Psoas muscle (tissue), 8 donors: Measurements from ENCODE around the gene APBB1IP. TPM values are rescaled to one million over a fixed set of nuclear protein-coding genes. Genes with fewer than 3 reads are reported as not detected.
"Not testable (repeated sequence)": the region's sequence is repeated elsewhere in the genome, so short reads cannot be mapped to it uniquely, and the experiment has no call there.

Source experiments
- ATAC-seq, 4 donors: fragments of 200-7000 bp; cut with Tn5 transposase; one replicate each; pipeline ENCODE4 v1.9.1; 2020; ENCODE audit warnings: moderate library complexity in 3 of 4, mild to moderate bottlenecking in 2 of 4
- DNase-seq, 2 donors: peaks; one replicate each; pipeline ENCODE4 v3.0.0-alpha.2; 2020
- H3K27ac ChIP-seq: fragments of 200-600 bp; one replicate; pipeline ENCODE4 v1.8.0; 2022
- H3K27me3 ChIP-seq, 3 donors: fragments of 200-600 bp in 1 of 3; one replicate each; pipeline versions ENCODE4 v1.6.1 to v1.8.0; 2013 to 2022; ENCODE audit warnings: low read length in 2 of 3, mild to moderate bottlenecking in 2 of 3, moderate library complexity in 1 of 3; ENCODE audit not compliant: insufficient read depth in 3 of 3
- H3K36me3 ChIP-seq, 2 donors: fragments of 200-600 bp in 1 of 2; one replicate each; pipeline versions ENCODE4 v1.6.1 to v1.8.0; 2013 to 2022; ENCODE audit warnings: low read depth in 1 of 2, mild to moderate bottlenecking in 1 of 2, moderate library complexity in 1 of 2; ENCODE audit not compliant: insufficient read depth in 1 of 2
- H3K4me1 ChIP-seq: fragments of 200-600 bp; one replicate; pipeline ENCODE4 v1.8.0; 2022
- H3K4me3 ChIP-seq: fragments of 200-600 bp; one replicate; pipeline ENCODE4 v1.8.0; 2022; ENCODE audit warnings: mild to moderate bottlenecking
- H3K9me3 ChIP-seq: fragments of 200-600 bp; one replicate; pipeline ENCODE4 v1.8.0; 2022
- WGBS, 3 donors: extraction: QIAGEN DNeasy Blood & Tissue Kit; methylation state at CpG; one replicate each; pipeline versions ENCODE4 v1.1.6 to v1.1.7; 2013; 5-methylcytosine and 5-hydroxymethylcytosine counted together
- intact Hi-C, 2 donors: fragments of 100-400 bp; cut with DNase I; formaldehyde crosslinking; loops; one replicate each; pipeline versions ENCODE4 v1.11.0 to v1.14.2; 2022
- polyA plus RNA-seq, 3 donors: library from polyadenylated mRNA; stranded (reverse); fragments of 200-250 nt; gene quantifications; one replicate each; pipeline ENCODE4 v1.2.3, GENCODE V29; 2013
- total RNA-seq, 4 donors: library from RNA; stranded (reverse); fragmentation: NEBNext Ultra II Directional in 2 of 4; extraction: Animal tissue kit (Norgen Biotek cat#: 25700) in 2 of 4; gene quantifications; one replicate each; pipeline versions ENCODE4 v1.2.1 to v1.2.4, GENCODE V29; 2021 to 2023
- TF ChIP-seq, protein P1 (sequence below): fragments of 200-600 bp; IDR thresholded peaks from one replicate; pipeline ENCODE4 v1.8.0; 2022; ENCODE audit warnings: antibody characterized with exemption
- donor health status: healthy with polysubstance abuse.
- donor health status: DM: no; HTN: no; CAD: no; lungs with moderate emphysema.
- donor health status: Bipolar disorder and iron deficiency.
- donor health status: healthy.
- donor health status: DM: yes; HTN: yes; CAD: no.
- donor health status: DM: no; HTN: no; CAD: no.
- donor health status: DM: no; HTN: no; CAD: no.
- donor health status: DM: yes; HTN: yes; CAD: no.

Gene APBB1IP
- total and polyA plus RNA-seq, 7 donors, result 0.25 to 2.8 (median 0.86) TPM

DNA sequence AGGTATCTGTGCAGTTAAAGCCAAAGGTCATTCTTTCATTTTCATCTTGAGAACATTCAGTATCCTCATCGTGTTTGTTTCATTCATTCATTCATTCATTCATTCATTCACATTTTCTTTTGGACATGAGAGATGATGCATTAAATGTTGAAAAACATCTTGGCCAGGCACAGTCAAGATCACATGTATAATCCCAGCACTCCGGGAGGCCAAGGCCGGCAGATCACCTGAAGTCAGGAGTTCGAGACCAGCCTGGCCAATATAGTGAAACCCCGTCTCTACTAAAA, 34.3 kb downstream of the APBB1IP start:
- no peaks in the 10 kb centered on the region for H3K36me3 ChIP-seq
- H3K27ac ChIP-seq, result no peak overlapping the region
- TF ChIP-seq, protein P1, sequence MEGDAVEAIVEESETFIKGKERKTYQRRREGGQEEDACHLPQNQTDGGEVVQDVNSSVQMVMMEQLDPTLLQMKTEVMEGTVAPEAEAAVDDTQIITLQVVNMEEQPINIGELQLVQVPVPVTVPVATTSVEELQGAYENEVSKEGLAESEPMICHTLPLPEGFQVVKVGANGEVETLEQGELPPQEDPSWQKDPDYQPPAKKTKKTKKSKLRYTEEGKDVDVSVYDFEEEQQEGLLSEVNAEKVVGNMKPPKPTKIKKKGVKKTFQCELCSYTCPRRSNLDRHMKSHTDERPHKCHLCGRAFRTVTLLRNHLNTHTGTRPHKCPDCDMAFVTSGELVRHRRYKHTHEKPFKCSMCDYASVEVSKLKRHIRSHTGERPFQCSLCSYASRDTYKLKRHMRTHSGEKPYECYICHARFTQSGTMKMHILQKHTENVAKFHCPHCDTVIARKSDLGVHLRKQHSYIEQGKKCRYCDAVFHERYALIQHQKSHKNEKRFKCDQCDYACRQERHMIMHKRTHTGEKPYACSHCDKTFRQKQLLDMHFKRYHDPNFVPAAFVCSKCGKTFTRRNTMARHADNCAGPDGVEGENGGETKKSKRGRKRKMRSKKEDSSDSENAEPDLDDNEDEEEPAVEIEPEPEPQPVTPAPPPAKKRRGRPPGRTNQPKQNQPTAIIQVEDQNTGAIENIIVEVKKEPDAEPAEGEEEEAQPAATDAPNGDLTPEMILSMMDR, result no peak
- H3K9me3 ChIP-seq, result no peaks in the 10 kb centered on the region
- 85 to 92% (median 91%) methylated on average over 5 of the region's 5 CpGs for WGBS, 3 donors
- no peaks in the 10 kb centered on the region for H3K4me1 ChIP-seq
- DNase-seq, result no peak
- intact Hi-C loops, result no loop called here
- no peak for ATAC-seq
- H3K27me3 ChIP-seq, result no peaks in the 10 kb centered on the region
- no peak overlapping the region for H3K4me3 ChIP-seq

DNA sequence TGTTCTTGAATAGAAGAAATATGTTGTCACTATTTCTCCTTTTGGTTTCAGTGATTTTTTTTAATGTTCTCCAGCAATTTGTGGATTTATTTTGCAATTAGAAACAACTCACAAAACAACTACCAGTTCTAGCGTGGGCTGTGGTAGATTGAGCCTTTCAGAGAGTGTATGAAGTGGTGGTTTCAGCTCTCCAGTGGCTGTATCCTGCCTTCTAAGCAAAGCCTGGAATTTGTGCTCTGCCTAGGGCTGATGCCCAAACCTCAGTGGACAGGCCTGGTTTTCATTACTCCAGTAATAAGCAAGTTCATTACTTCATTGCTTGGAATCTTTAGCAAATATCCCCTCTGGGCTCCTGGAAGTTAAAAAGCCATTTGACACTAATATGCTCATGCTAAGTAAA, 35.9 kb downstream of the APBB1IP start:
- Histone ChIP-seq H3K36me3 (no peaks in the 10 kb centered on the region), H3K4me3 (no peak overlapping the region), H3K27me3 (no peaks in the 10 kb centered on the region), H3K9me3 (no peaks in the 10 kb centered on the region), H3K4me1 (no peaks in the 10 kb centered on the region), H3K27ac (no peak overlapping the region)
- ATAC-seq (no peak), DNase-seq (no peak)
- intact Hi-C loops, result no loop called here
- TF ChIP-seq, protein P1, result no peak
- WGBS, 3 donors, result 68 to 79% (median 73%) methylated on average over 1 of the region's 1 CpG

DNA sequence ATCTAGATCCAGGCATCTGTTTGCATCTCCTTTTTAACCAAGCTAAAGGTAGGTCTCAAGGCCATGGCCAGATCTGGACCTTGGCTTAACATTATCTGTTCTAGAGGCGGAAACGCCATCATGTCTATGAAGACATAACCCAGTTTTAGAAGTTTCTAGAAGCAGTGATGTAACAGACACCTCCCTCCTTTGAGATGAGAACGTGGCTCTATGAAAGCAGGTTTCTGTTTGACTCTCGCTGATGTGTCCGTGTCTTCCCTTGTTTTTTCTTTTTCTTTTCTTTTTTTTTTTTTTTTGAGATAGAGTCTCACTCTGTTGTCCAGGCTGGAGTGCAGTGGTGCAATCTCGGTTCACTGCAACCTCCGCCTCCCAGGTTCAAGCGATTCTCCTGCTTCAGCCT, 36.7 kb downstream of the APBB1IP start:
- H3K27ac ChIP-seq, H3K4me1 ChIP-seq, H3K4me3 ChIP-seq, ATAC-seq, H3K9me3 ChIP-seq, H3K27me3 ChIP-seq, DNase-seq, intact Hi-C loops, H3K36me3 ChIP-seq: not testable (repeated sequence)
- 78 to 92% (median 84%) methylated on average over 8 of the region's 8 CpGs for WGBS, 3 donors

DNA sequence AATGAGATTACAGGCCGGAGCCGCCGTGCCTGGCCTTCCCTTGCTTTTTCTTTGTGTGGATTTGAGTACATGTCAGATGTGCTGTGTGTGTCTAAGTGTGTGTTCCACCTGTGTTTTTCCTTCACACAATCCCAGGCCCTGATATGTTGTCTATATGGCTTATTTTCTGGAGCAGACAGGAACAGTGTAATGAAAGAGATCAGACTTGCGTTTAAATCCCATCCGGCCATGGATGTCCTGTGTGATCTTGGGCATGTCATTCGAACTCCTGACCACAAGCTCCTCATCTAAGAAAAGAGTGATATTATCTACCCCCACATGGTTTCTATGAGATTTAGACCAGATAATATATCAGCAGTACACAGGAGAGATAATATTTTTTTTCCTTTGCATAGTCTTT, 37.2 kb downstream of the APBB1IP start:
- H3K4me3 ChIP-seq, result no peak overlapping the region
- no peaks in the 10 kb centered on the region for H3K4me1 ChIP-seq
- intact Hi-C loops, result no loop called here
- H3K9me3 ChIP-seq, result no peaks in the 10 kb centered on the region
- no peaks in the 10 kb centered on the region for H3K27me3 ChIP-seq
- ATAC-seq, result no peak
- H3K36me3 ChIP-seq, result no peaks in the 10 kb centered on the region
- 65 to 84% (median 72%) methylated on average over 6 of the region's 6 CpGs for WGBS, 3 donors
- no peak for DNase-seq
- TF ChIP-seq, protein P1, result no peak
- no peak overlapping the region for H3K27ac ChIP-seq

DNA sequence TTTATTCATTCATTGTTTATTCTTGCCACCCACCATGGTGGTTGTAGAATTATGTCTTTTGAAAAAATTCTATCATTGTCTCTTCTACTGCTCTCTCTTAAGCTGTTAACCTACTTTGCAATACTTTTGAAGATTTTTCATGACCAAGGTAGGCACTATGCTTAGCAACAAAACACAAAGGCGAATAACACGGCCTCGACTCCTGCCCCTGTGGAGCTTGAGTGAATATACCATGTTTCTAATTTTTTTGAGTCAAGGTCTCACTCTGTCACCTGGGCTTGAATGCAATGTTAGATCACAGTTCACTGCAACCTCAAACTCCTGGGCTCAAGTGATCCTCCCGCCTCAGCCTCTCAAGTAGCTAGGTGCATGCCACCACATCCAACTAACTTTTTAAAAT, 39.4 kb downstream of the APBB1IP start:
- H3K27ac ChIP-seq, result no peak overlapping the region
- TF ChIP-seq, protein P1, result no peak
- H3K27me3 ChIP-seq, result no peaks in the 10 kb centered on the region
- DNase-seq (no peak), ATAC-seq (no peak)
- no peaks in the 10 kb centered on the region for H3K4me1 ChIP-seq
- 95 to 96% (median 95%) methylated on average over 4 of the region's 4 CpGs for WGBS, 3 donors
- H3K9me3 ChIP-seq, result no peaks in the 10 kb centered on the region
- H3K36me3 ChIP-seq, result no peaks in the 10 kb centered on the region
- intact Hi-C loops, result no loop called here
- no peak overlapping the region for H3K4me3 ChIP-seq
